GM21825 (cell line): Measurements from ENCODE around the gene ERO1A.

ENCODE experiments used
- ATAC-seq: cut with Tn5 transposase; IDR thresholded peaks from one replicate; pipeline ENCODE4 v1.9.1; 2021; ENCODE audit warnings: mild to moderate bottlenecking, moderate library complexity; ENCODE audit not compliant: unreplicated experiment

ERO1A gene

GRCh38 chr14:52701223-52701622 is 5.9 kb upstream of the ERO1A start:
- no peak for ATAC-seq

- ATAC-seq: no peak
Measured at GRCh38 chr14:52700701-52701172, 5.4 kb upstream of the ERO1A start.

- peak; percentile 50 for ATAC-seq
Measured at GRCh38 chr14:52694761-52695480, 437 bp downstream of the ERO1A start.

- no peak for ATAC-seq
Measured at GRCh38 chr14:52693532-52693931, 1.8 kb downstream of the ERO1A start.

GRCh38 chr14:52693036-52693435 is 2.3 kb downstream of the ERO1A start:
- no peak for ATAC-seq

- no peak for ATAC-seq
Measured at GRCh38 chr14:52692248-52692962, 3.0 kb downstream of the ERO1A start.

GRCh38 chr14:52690983-52691760 is 4.2 kb downstream of the ERO1A start:
- ATAC-seq: no peak

GRCh38 chr14:52686176-52686575 is 9.2 kb downstream of the ERO1A start:
- no peak for ATAC-seq

GRCh38 chr14:52683985-52684520 is 11.3 kb downstream of the ERO1A start:
- ATAC-seq: no peak

- no peak for ATAC-seq
Measured at GRCh38 chr14:52678591-52678990, 16.8 kb downstream of the ERO1A start.

GRCh38 chr14:52663850-52664249 is 31.5 kb downstream of the ERO1A start:
- ATAC-seq: no peak

- no peak for ATAC-seq
Measured at GRCh38 chr14:52661314-52661713, 34.0 kb downstream of the ERO1A start.

- ATAC-seq: no peak
Measured at GRCh38 chr14:52660832-52661231, 34.5 kb downstream of the ERO1A start.

- ATAC-seq: no peak
Measured at GRCh38 chr14:52660325-52660724, 35.0 kb downstream of the ERO1A start.

GRCh38 chr14:52656905-52657304 is 38.5 kb downstream of the ERO1A start:
- ATAC-seq: no peak

GRCh38 chr14:52650774-52651173 is 44.6 kb downstream of the ERO1A start:
- ATAC-seq: no peak

GRCh38 chr14:52649511-52649910 is 45.8 kb downstream of the ERO1A start:
- ATAC-seq: no peak

GRCh38 chr14:52641745-52642144 is 53.6 kb downstream of the ERO1A start:
- no peak for ATAC-seq

GRCh38 chr14:52640137-52640536 is 55.2 kb downstream of the ERO1A start:
- ATAC-seq: no peak

- no peak for ATAC-seq
Measured at GRCh38 chr14:52619687-52620086, 75.7 kb downstream of the ERO1A start.

GRCh38 chr14:52618602-52619001 is 76.8 kb downstream of the ERO1A start:
- no peak for ATAC-seq
